ENCODE data around the gene BBLN. TPM values are rescaled to one million over a fixed set of nuclear protein-coding genes. Genes with fewer than 3 reads are reported as not detected.
"Not testable (repeated sequence)": the region's sequence is repeated elsewhere in the genome, so short reads cannot be mapped to it uniquely, and the experiment has no call there.

Gene BBLN
- total and polyA plus RNA-seq, 11 donors = 29.9 to 280 (median 47.3) TPM

- no peak for DNase-seq
- Histone ChIP-seq H3K27me3 (no peaks in the 10 kb centered on the region), H3K9me3 (peaks cover 0 to 4% (median 0%) of the 10 kb centered on the region in 12 donors), H3K4me3 (no peak overlapping the region), H3K27ac (no peak overlapping the region), H3K4me1 (no peaks in the 10 kb centered on the region), H3K36me3 (peaks cover 11 to 90% (median 85%) of the 10 kb centered on the region in 9 donors)
- intact Hi-C loops (cut with DNase I) = loop anchor here in 1 of 10 donors (10.0 kb wide), 1 partner anchor 144 kb away; the partner anchor contains the start of genes COQ4 and TRUB2
- no peak for ATAC-seq
- 97 to 100% (median 99%) methylated on average over 8 of the region's 8 CpGs for WGBS, 4 donors
- TF ChIP-seq CTCF (IDR thresholded peaks at IDR 0.05) = no peak
- no peak for TF ChIP-seq POLR2A (IDR thresholded peaks at IDR 0.05)
Observed at GRCh38 chr9:128180447-128180846, 20.4 kb downstream of the BBLN start.

GRCh38 chr9:128181480-128181879, 21.4 kb downstream of the BBLN start:
- not testable (repeated sequence) for ATAC-seq, H3K27me3 ChIP-seq, H3K27ac ChIP-seq, H3K4me1 ChIP-seq, H3K9me3 ChIP-seq, H3K4me3 ChIP-seq
- H3K36me3 ChIP-seq = peaks cover 9 to 90% (median 84%) of the 10 kb centered on the region in 9 donors
- WGBS, 4 donors = 25 to 35% (median 29%) methylated on average over 6 to 12 of the region's 12 CpGs
- peak; percentile 25 to 59 (median 42) for TF ChIP-seq CTCF (IDR thresholded peaks at IDR 0.05)
- DNase-seq = peak in 2 of 5 donors; percentile 58 to 60
- intact Hi-C loops (cut with DNase I) = loop anchor here in 1 of 10 donors (10.0 kb wide), 1 partner anchor 143 kb away; the partner anchor contains the start of genes COQ4 and TRUB2

GRCh38 chr9:128182893-128183588, 23.0 kb downstream of the BBLN start:
- ATAC-seq (no peak), DNase-seq (no peak)
- no peak for TF ChIP-seq POLR2A (IDR thresholded peaks at IDR 0.05)
- no peak for TF ChIP-seq CTCF (IDR thresholded peaks at IDR 0.05)
- intact Hi-C loops (cut with DNase I) = loop anchor here in 1 of 10 donors (10.0 kb wide), 1 partner anchor 142 kb away; the partner anchor contains the start of genes COQ4 and TRUB2
- H3K4me1 ChIP-seq = no peaks in the 10 kb centered on the region
- peaks cover 9 to 90% (median 81%) of the 10 kb centered on the region in 9 donors for H3K36me3 ChIP-seq
- peaks cover 0 to 4% (median 0%) of the 10 kb centered on the region in 12 donors for H3K9me3 ChIP-seq
- H3K4me3 ChIP-seq = no peak overlapping the region
- H3K27ac ChIP-seq = no peak overlapping the region
- H3K27me3 ChIP-seq = no peaks in the 10 kb centered on the region
- 86 to 93% (median 91%) methylated on average over 12 of the region's 12 CpGs for WGBS, 4 donors
